ENCODE measurements around the gene EPS15. TPM values are rescaled to one million over a fixed set of nuclear protein-coding genes. Genes with fewer than 3 reads are reported as not detected.

Gene EPS15
- total RNA-seq, 4 donors from 2014 or later = 53.5 to 106 (median 74.2) TPM

DNA sequence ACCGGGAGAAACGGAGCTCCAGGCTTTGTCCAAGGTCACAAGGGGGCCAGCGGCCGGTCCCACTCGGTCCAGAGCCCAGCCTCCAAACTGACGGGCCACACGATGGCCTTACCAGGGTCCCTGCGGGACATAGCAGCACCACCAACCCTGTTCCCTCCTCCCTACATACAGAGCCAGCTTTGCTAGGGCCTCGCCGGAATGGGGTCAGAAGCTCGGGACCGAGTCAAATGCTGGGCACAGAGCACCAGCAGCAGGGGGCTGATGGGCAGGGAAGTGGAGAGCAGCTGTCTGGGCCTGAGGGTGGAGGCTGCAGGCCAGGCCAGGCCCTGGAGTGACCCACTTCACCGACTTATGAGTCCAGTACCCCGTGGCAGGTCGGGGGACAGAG, 173.8 kb downstream of the EPS15 start:
- ATAC-seq = peak; percentile 7
- no peak overlapping the region for H3K4me3 ChIP-seq
- H3K27me3 ChIP-seq = peaks cover 52% of the 10 kb centered on the region

GRCh38 chr1:51344602-51345299, 174.3 kb downstream of the EPS15 start:
- TF ChIP-seq POLR2AphosphoS5 (IDR thresholded peaks at IDR 0.05) = no peak
- no peak for TF ChIP-seq POLR2A (IDR thresholded peaks at IDR 0.05)
- no peak for TF ChIP-seq CTCF (IDR thresholded peaks at IDR 0.05)
- TF ChIP-seq EP300 (IDR thresholded peaks at IDR 0.05) = no peak
- Histone ChIP-seq H3K36me3 (no peaks in the 10 kb centered on the region), H3K9me3 (no peaks in the 10 kb centered on the region), H3K4me1 (peaks cover 0 to 12% (median 8%) of the 10 kb centered on the region in 3 donors), H3K27me3 (peaks cover 52% of the 10 kb centered on the region), H3K27ac (no peak overlapping the region), H3K4me3 (no peak overlapping the region)
- peak; percentile 27 for ATAC-seq
- no CpG with 5 or more reads among the region's 60 CpGs for WGBS, 2 donors (ENCODE audit: low coverage in 1 of 2)

More for the DNA sequence above, 173.8 kb downstream of the EPS15 start:
- Histone ChIP-seq H3K36me3 (no peaks in the 10 kb centered on the region), H3K27ac (no peak overlapping the region), H3K9me3 (no peaks in the 10 kb centered on the region), H3K4me1 (peaks cover 0 to 12% (median 8%) of the 10 kb centered on the region in 3 donors)
- TF ChIP-seq EP300 (IDR thresholded peaks at IDR 0.05) (no peak), POLR2AphosphoS5 (IDR thresholded peaks at IDR 0.05) (no peak), POLR2A (IDR thresholded peaks at IDR 0.05) (no peak), CTCF (IDR thresholded peaks at IDR 0.05) (no peak)
- WGBS, 2 donors (ENCODE audit: low coverage in 1 of 2) = no CpG with 5 or more reads among the region's 15 CpGs

GRCh38 chr1:51344276-51344601, 174.8 kb downstream of the EPS15 start:
- no peak for ATAC-seq
- Histone ChIP-seq H3K27me3 (peaks cover 52% of the 10 kb centered on the region), H3K4me1 (peaks cover 0 to 12% (median 8%) of the 10 kb centered on the region in 3 donors), H3K4me3 (no peak overlapping the region), H3K9me3 (no peaks in the 10 kb centered on the region), H3K36me3 (no peaks in the 10 kb centered on the region), H3K27ac (no peak overlapping the region)
- no peak for TF ChIP-seq CTCF (IDR thresholded peaks at IDR 0.05)
- no peak for TF ChIP-seq EP300 (IDR thresholded peaks at IDR 0.05)
- TF ChIP-seq POLR2AphosphoS5 (IDR thresholded peaks at IDR 0.05) = no peak
- TF ChIP-seq POLR2A (IDR thresholded peaks at IDR 0.05) = no peak
- whole genome bisulfite sequencing, 2 donors (ENCODE audit: low coverage in 1 of 2) = 89% methylated on average over 4 of the region's 7 CpGs; no CpG with 5 or more reads in 1 of the 2 donors

- Histone ChIP-seq H3K9me3 (no peaks in the 10 kb centered on the region), H3K36me3 (no peaks in the 10 kb centered on the region), H3K27ac (no peak overlapping the region), H3K4me1 (peaks cover 0 to 12% (median 8%) of the 10 kb centered on the region in 3 donors), H3K27me3 (peaks cover 52% of the 10 kb centered on the region), H3K4me3 (no peak overlapping the region)
- TF ChIP-seq EP300 (IDR thresholded peaks at IDR 0.05) (no peak), CTCF (IDR thresholded peaks at IDR 0.05) (no peak), POLR2A (IDR thresholded peaks at IDR 0.05) (no peak), POLR2AphosphoS5 (IDR thresholded peaks at IDR 0.05) (no peak)
- ATAC-seq = no peak
- WGBS, 2 donors (ENCODE audit: low coverage in 1 of 2) = 80 to 100% methylated on average over 1 to 3 of the region's 3 CpGs
Measured at GRCh38 chr1:51343624-51344023, 175.4 kb downstream of the EPS15 start.

GRCh38 chr1:51342591-51343206, 176.4 kb downstream of the EPS15 start:
- H3K4me1 ChIP-seq = peaks cover 0 to 12% (median 8%) of the 10 kb centered on the region in 3 donors
- no peak overlapping the region for H3K27ac ChIP-seq
- H3K27me3 ChIP-seq = peaks cover 52% of the 10 kb centered on the region
- H3K9me3 ChIP-seq = no peaks in the 10 kb centered on the region
- no peak for ATAC-seq
- 86 to 97% methylated on average over 4 to 7 of the region's 9 CpGs for WGBS, 2 donors (ENCODE audit: low coverage in 1 of 2)
- no peak overlapping the region for H3K4me3 ChIP-seq
- TF ChIP-seq EP300 (IDR thresholded peaks at IDR 0.05) (no peak), POLR2AphosphoS5 (IDR thresholded peaks at IDR 0.05) (no peak), POLR2A (IDR thresholded peaks at IDR 0.05) (no peak), CTCF (IDR thresholded peaks at IDR 0.05) (no peak)
- H3K36me3 ChIP-seq = no peaks in the 10 kb centered on the region

Measured in gastroesophageal sphincter (tissue), 4 donors.